ENCODE results near the gene OR10V1.
"Not testable (repeated sequence)": the region's sequence is repeated elsewhere in the genome, so short reads cannot be mapped to it uniquely, and the experiment has no call there.

OR10V1 gene

GRCh38 chr11:59710136-59710847, 3.4 kb downstream of the OR10V1 start:
- DNase-seq (ENCODE audit: low spot score), result no peak

- no peak for DNase-seq (ENCODE audit: low spot score)
Observed at GRCh38 chr11:59708537-59708936, 5.1 kb downstream of the OR10V1 start.

- no peak for DNase-seq (ENCODE audit: low spot score)
Observed at GRCh38 chr11:59707371-59707770, 6.3 kb downstream of the OR10V1 start.

GRCh38 chr11:59706518-59707285, 6.9 kb downstream of the OR10V1 start:
- DNase-seq (ENCODE audit: low spot score), result no peak

- no peak for DNase-seq (ENCODE audit: low spot score)
Observed at GRCh38 chr11:59705294-59705693, 8.4 kb downstream of the OR10V1 start.

GRCh38 chr11:59703515-59703914, 10.1 kb downstream of the OR10V1 start:
- not testable (repeated sequence) for DNase-seq (ENCODE audit: low spot score)

- not testable (repeated sequence) for DNase-seq (ENCODE audit: low spot score)
Observed at GRCh38 chr11:59700157-59700556, 13.5 kb downstream of the OR10V1 start.

GRCh38 chr11:59698506-59698905, 15.1 kb downstream of the OR10V1 start:
- no peak for DNase-seq (ENCODE audit: low spot score)

- DNase-seq (ENCODE audit: low spot score), result no peak
Observed at GRCh38 chr11:59692915-59693314, 20.7 kb downstream of the OR10V1 start.

- no peak for DNase-seq (ENCODE audit: low spot score)
Observed at GRCh38 chr11:59691156-59691555, 22.5 kb downstream of the OR10V1 start.

- no peak for DNase-seq (ENCODE audit: low spot score)
Observed at GRCh38 chr11:59689015-59689414, 24.6 kb downstream of the OR10V1 start.

- not testable (repeated sequence) for DNase-seq (ENCODE audit: low spot score)
Observed at GRCh38 chr11:59681260-59681725, 32.4 kb downstream of the OR10V1 start.

- peak; percentile 61 for DNase-seq (ENCODE audit: low spot score)
Observed at GRCh38 chr11:59680287-59681154, 33.1 kb downstream of the OR10V1 start.

GRCh38 chr11:59679347-59679746, 34.3 kb downstream of the OR10V1 start:
- DNase-seq (ENCODE audit: low spot score), result no peak

- DNase-seq (ENCODE audit: low spot score), result no peak
Observed at GRCh38 chr11:59678813-59679165, 34.9 kb downstream of the OR10V1 start.

GRCh38 chr11:59678118-59678812, 35.4 kb downstream of the OR10V1 start:
- no peak for DNase-seq (ENCODE audit: low spot score)

- no peak for DNase-seq (ENCODE audit: low spot score)
Observed at GRCh38 chr11:59676205-59676604, 37.4 kb downstream of the OR10V1 start.

- DNase-seq (ENCODE audit: low spot score), result no peak
Observed at GRCh38 chr11:59674291-59674690, 39.4 kb downstream of the OR10V1 start.

- DNase-seq (ENCODE audit: low spot score), result no peak
Observed at GRCh38 chr11:59673291-59673690, 40.4 kb downstream of the OR10V1 start.

GRCh38 chr11:59671471-59671870, 42.2 kb downstream of the OR10V1 start:
- DNase-seq (ENCODE audit: low spot score), result no peak

GRCh38 chr11:59669611-59670009, 44.0 kb downstream of the OR10V1 start:
- no peak for DNase-seq (ENCODE audit: low spot score)

Measured in CD4-positive, alpha-beta T cell treated with Interleukin-6 at 100 ng/mL for 8 hours (primary cell).